ENCODE results near the gene SLC27A4.
"Not testable (repeated sequence)": the region's sequence is repeated elsewhere in the genome, so short reads cannot be mapped to it uniquely, and the experiment has no call there.

DNA sequence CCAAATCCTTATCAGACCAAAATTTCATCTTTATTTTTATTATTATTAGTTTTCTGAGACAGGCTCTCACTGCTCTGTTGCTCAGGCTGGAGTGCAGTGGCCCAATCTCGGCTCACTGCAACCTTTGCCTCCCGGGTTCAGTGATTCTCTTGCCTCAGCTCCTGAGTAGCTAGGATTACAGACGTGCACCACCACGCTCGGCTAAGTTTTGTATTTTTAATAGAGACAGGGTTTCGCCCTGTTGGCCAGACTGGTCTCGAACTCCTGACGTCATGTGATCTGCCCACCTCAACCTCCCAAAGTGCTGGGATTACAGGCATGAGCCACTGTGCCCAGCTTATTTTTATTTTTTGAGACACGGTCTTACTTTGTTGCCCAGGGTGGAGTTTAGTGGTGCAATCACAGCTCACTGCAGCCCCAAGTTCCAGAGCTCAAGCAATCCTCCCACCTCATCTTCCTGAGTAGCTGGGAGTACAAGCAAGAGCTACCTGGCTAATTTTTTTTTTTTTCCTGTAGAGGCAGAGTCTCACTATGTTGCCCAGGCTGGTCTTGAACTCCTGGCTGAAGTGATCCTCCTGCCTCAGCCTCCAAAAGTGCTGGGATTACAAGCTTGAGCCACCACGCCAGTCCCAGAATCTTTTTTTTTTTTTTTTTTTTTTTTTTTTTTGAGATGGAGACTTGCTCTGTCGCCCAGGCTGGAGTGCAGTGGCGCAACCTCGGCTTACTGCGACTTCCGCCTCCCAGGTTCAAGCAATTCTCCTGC lies 1.3 kb upstream of the SLC27A4 start:
- TF ChIP-seq, protein P1, sequence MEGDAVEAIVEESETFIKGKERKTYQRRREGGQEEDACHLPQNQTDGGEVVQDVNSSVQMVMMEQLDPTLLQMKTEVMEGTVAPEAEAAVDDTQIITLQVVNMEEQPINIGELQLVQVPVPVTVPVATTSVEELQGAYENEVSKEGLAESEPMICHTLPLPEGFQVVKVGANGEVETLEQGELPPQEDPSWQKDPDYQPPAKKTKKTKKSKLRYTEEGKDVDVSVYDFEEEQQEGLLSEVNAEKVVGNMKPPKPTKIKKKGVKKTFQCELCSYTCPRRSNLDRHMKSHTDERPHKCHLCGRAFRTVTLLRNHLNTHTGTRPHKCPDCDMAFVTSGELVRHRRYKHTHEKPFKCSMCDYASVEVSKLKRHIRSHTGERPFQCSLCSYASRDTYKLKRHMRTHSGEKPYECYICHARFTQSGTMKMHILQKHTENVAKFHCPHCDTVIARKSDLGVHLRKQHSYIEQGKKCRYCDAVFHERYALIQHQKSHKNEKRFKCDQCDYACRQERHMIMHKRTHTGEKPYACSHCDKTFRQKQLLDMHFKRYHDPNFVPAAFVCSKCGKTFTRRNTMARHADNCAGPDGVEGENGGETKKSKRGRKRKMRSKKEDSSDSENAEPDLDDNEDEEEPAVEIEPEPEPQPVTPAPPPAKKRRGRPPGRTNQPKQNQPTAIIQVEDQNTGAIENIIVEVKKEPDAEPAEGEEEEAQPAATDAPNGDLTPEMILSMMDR (conservative IDR thresholded peaks at IDR 0.05 in 1 of 2, IDR thresholded peaks at IDR 0.05 in 1 of 2; ENCODE audit: extremely low read depth in 1 of 2, insufficient read depth in 1 of 2, low read depth in 1 of 2, low read length in 2 of 2) = not testable (repeated sequence)
- not testable (repeated sequence) for TF ChIP-seq EZH2 (IDR thresholded peaks at IDR 0.05; ENCODE audit: borderline replicate concordance, low read length)
